GM18526 (cell line): ENCODE measurements around the gene CELF1.

Source experiments
- POLR2A ChIP-seq: IDR thresholded peaks from 3 replicates; pipeline ENCODE4 v1.6.1; 2011; ENCODE audit not compliant: insufficient read length; ENCODE audit errors: extremely low read depth

CELF1 gene

DNA sequence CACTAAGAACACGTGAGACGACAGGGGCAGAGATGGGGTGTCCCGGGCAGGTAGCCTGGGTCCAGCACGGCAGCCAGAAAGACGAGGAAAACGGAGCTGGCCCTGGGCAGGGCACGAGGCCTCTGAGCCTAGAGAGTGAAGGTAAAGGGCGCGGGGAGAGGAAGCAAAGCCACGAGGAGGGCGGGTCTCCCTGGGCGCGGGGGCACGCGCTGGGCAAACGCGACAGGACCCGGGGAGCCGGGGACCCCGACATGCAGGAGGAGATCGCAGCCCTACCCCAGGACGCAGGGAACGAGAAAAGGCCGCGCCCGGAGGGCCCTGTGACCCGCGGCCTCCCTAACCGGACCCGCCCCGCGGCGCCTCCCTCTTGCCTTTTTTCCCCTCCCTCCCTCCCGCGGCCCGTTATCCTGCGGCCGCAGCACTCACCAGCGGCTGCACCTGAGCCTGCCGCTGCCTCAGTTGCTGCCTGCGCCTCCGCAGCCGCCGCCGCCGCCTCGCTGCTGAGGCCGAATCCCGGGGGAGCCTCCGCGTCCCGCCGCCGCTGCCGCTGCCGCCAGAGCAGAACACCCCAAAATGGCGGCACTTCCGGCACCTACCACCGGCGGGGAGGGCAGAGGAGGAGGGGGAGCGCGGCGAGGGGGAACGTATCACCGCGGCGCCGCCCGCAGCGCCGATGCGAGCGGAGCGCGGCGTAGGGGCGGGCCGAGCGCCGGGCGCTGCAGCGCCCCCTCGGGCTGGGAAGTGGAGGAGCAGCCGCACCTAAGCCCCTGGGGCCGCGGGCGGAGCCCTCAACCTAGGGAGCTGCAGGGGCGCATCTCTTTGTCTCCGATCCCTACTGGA lies at the start of gene CELF1:
Gene CELF1, minus strand, starts transcription at position 567 of the 840 bp plus-strand sequence. CDS start 53,609 bp downstream, outside the sequence.
- peak; percentile 82 for TF ChIP-seq POLR2A

DNA sequence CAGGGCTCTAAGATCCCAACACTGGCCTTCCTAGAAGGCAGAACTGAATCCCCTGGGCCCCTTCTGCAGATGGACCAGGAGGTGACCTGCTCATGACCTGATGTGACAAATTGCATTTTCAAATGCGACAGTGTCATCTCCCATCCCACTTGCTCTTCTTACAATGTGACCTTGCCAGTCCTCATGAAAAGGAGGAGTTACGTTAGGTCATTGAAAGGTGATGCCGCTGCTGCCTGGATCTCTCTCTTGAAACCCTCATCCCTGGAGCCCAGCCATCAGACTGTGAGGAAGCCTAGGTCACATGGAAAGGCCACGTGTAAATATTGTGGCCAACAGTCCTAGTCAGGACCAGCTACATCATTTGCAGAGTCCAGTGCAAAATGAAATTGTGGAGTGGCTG lies 47.0 kb upstream of the CELF1 start:
- no peak for TF ChIP-seq POLR2A

GRCh38 chr11:47595967-47596366 lies 43.0 kb upstream of the CELF1 start:
- TF ChIP-seq POLR2A, result no peak

GRCh38 chr11:47595029-47595428 lies 42.1 kb upstream of the CELF1 start:
- no peak for TF ChIP-seq POLR2A

- TF ChIP-seq POLR2A, result no peak
Measured at GRCh38 chr11:47593934-47594855, 41.3 kb upstream of the CELF1 start, which contains the start of gene C1QTNF4. C1QTNF4 (minus strand) TSS chr11:47594411; CDS start chr11:47590810, 3,601 bp downstream.

DNA sequence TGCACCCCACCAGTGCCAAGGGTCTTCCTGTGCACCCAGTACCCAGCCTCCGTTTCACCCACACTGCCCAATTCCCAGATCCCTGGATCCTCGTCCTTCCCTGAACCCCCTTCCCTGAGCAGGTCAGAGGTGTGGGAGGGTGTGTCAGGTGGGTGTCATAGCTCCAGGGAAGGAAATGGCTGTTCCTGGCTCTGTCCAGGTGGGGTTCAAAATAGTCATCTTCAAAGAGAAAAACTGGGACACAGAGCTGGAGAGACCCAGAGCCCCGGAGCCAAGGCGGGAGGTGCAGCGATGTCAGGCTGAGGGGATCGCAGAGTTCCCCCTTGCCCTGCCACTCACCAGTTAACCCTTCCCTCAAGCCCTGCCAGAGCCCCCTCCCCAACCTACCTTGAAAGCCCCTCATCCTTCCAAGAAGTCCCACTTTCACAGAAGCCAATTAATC lies 40.6 kb upstream of the CELF1 start:
- TF ChIP-seq POLR2A, result no peak

DNA sequence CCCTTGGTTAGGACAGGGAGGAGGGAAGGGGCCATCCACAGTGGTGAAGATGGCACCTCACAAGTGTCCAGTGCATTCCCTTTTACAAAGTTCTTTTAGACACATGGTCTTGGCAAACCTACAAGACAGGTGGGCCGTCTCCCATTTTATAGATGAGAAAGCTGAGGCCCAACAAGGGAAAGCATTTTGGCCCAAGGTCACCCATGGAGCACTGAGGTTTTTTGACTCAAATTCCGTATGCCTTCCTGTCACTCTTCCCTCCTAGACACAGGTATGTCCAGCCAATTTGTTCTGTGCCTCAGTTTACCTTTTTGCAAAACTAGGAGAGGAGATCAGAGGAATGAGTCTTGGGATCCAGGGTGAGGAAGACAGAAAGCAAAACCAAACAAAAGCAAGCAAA lies 40.0 kb upstream of the CELF1 start:
- TF ChIP-seq POLR2A, result no peak

DNA sequence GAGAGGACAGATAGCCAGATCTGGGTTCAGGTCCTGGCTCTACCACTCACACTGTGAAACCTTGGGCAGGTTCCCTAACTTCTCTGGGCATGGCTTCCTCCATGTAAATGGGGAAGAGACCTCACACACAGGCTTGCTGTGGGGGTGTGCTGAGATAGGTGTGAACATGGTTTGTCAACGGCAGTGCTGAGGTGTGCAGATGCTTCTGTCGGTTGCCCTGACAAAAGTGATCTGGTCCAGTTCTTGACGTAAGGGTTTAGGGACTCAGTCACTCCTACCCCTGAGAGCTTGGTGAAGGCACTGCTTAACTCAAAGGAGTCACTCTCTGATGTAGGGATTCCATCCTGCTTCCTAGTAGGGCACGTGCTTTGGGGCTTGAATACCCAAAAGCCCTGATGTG lies 39.3 kb upstream of the CELF1 start:
- TF ChIP-seq POLR2A, result no peak

- no peak for TF ChIP-seq POLR2A
Measured at GRCh38 chr11:47591764-47592163, 38.8 kb upstream of the CELF1 start.

- no peak for TF ChIP-seq POLR2A
Measured at GRCh38 chr11:47589977-47590861, 37.3 kb upstream of the CELF1 start.

GRCh38 chr11:47589584-47589976 lies 36.6 kb upstream of the CELF1 start:
- no peak for TF ChIP-seq POLR2A

- TF ChIP-seq POLR2A, result no peak
Measured at GRCh38 chr11:47589118-47589517, 36.2 kb upstream of the CELF1 start.

DNA sequence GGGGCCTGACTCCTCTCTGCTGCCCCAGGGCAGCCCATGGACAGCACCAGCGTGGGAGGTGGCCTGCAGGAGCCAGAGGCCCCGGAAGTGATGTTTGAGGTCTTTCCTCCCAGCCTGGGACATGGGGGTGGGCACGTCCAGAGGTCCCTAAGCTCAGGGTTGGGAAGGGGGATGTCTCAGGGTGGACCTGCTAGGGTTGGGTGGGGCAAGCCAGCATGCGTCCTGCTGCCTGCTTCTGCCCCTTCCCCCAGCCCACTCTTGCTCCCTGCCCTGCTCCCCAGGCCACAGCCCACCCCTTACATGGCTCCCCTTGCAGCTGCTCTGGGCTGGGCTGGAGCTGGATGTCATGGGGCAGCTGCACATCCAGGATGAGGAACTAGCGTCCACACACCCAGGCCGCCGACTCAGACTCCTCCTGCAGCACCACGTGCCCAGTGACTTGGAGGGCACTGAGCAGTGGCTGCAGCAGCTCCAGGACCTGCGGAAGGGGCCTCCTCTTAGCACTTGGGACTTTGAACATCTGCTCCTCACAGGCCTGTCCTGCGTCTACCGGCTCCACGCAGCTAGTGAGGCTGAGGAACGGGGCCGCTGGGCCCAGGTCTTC lies 34.9 kb upstream of the CELF1 start:
- TF ChIP-seq POLR2A, result no peak

- no peak for TF ChIP-seq POLR2A
Measured at GRCh38 chr11:47587039-47587716, 34.2 kb upstream of the CELF1 start.
